Fibroblast of upper back skin (primary cell): ENCODE results near the gene AR.

ENCODE experiments used
- DNase-seq: peaks from one replicate; pipeline ENCODE4 v3.0.0-alpha.2; 2013

The AR gene, protein sequence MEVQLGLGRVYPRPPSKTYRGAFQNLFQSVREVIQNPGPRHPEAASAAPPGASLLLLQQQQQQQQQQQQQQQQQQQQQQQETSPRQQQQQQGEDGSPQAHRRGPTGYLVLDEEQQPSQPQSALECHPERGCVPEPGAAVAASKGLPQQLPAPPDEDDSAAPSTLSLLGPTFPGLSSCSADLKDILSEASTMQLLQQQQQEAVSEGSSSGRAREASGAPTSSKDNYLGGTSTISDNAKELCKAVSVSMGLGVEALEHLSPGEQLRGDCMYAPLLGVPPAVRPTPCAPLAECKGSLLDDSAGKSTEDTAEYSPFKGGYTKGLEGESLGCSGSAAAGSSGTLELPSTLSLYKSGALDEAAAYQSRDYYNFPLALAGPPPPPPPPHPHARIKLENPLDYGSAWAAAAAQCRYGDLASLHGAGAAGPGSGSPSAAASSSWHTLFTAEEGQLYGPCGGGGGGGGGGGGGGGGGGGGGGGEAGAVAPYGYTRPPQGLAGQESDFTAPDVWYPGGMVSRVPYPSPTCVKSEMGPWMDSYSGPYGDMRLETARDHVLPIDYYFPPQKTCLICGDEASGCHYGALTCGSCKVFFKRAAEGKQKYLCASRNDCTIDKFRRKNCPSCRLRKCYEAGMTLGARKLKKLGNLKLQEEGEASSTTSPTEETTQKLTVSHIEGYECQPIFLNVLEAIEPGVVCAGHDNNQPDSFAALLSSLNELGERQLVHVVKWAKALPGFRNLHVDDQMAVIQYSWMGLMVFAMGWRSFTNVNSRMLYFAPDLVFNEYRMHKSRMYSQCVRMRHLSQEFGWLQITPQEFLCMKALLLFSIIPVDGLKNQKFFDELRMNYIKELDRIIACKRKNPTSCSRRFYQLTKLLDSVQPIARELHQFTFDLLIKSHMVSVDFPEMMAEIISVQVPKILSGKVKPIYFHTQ

DNA sequence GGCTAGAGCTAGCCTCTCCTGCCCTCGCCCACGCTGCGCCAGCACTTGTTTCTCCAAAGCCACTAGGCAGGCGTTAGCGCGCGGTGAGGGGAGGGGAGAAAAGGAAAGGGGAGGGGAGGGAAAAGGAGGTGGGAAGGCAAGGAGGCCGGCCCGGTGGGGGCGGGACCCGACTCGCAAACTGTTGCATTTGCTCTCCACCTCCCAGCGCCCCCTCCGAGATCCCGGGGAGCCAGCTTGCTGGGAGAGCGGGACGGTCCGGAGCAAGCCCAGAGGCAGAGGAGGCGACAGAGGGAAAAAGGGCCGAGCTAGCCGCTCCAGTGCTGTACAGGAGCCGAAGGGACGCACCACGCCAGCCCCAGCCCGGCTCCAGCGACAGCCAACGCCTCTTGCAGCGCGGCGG, at the start of gene AR:
Gene AR (plus strand): TSS at position 204 of the 400 bp plus-strand sequence. CDS start 1,126 bp downstream, outside the sequence.
- DNase-seq, result peak; percentile 49

DNA sequence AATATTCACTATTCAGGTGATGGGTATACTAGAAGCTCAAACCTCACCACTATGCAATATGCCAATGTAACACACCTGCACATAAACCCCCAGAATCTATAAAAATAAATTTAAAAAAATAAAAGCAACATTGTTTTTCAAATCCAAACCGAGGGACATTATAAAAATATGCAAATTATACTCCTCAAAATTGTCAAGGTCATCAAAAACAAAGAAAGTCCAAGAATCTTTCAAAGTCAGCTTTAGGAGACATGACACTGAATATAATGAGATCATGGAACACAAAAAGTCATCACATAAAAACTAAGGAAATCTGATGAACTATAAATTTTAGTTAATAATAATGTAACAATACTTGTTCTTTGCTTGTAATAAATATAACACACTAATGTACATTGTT, 43.2 kb upstream of the AR start:
- no peak for DNase-seq

DNA sequence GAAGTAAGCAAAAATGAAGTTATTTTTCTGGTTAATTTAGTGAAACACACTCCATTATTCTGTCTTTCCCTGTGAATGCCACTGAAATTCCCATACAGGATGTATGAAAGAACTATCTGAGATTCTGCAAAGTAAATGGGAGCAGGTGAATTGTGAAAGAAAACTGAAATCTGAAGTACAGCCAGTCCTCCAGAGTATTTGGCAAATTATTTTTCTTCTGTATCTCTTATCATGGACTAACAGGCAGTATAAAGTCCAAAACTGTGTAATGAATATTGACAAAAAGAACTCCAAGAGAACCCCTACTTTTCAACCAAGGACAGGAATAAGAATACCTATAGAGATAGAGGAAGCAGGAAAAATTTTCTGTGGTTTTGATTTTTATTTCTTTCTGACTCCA, 40.8 kb upstream of the AR start:
- no peak for DNase-seq

DNA sequence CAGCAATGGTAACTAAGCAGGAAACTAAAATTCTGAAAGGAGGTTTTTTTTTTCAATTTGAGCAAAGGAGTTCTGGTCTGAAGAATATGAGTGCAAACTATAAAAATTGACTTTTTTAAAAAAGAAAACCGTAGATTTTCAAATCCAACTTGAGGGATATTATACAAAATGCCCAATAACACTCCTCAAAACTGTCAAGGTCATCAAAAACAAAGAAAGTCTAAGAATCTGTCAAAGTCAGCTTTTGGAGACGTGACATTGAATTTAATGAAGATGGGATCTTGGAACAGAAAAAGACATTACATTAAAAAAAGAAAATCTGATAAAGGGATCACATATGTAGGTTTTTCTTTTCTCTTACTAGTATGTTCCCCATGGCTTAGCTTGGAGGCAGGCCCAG, 40.4 kb upstream of the AR start:
- DNase-seq, result no peak

DNA sequence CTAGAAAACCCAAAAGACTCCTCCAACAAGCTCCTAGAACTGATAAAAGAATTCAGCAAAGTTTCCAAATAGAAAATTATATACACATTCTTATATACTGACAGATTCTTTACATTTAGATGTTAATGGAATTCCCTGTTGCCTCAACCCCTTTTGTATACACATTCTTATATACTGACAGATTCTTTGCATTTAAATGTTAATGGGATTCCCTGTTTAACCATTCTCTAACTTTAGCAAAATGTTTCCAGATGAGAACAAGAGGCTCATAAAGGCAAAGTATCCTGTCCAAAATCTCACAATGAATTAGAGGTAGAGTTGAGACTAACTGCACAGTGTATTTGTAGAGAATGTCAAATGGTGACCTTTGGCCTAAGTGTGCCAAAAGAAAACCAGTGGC, 23.1 kb upstream of the AR start:
- DNase-seq, result no peak

DNA sequence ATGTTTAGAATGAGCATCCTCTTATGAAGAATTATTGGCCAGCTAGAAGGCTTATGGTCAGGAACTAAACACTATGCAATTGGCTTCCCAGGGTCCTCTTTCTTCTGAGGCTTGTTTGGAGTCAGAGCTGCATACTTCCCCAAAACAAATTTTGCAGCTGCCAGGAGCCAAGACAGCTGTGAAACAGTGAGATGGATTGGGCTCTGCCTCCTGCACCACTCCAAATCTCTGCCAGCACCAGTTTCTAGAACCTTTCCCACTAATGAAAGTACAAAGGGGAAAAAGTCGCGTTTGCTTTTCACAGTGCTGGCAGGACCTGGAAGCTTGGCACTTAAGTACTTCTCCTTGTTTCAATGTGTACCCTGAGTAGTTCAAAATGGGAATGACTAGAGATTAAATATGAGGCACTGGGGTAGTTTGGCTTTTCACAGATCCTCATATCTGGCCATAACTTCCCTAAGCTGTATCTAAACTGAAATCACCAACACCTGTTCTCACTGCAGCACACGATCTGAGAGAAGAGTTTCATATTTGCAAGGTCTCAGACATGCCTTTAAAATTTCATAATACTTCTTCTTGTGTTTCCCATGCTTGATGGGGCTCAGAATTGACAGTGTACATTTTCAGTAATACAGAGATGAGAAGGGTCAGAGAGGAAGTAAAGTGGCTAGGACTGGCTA, 20.7 kb upstream of the AR start:
- DNase-seq, result no peak

DNA sequence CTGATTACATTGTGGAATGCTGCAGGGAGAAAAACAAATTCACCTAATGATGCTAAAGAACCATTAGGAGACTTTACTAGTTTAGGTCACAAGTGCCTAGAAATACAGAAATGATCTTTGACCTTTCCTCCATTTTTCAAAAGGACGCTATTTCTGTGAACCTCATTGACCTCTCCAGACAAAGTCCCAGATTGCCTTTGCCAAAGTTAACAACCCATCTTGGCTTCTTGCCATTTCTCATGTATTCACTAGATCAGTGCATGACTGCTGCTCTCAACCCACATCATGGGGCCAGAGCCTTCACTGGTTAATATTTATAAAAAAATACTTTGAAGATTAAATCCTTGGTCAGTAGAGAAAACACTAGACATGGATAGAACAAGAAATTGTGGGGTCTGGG, 19.9 kb upstream of the AR start:
- no peak for DNase-seq

DNA sequence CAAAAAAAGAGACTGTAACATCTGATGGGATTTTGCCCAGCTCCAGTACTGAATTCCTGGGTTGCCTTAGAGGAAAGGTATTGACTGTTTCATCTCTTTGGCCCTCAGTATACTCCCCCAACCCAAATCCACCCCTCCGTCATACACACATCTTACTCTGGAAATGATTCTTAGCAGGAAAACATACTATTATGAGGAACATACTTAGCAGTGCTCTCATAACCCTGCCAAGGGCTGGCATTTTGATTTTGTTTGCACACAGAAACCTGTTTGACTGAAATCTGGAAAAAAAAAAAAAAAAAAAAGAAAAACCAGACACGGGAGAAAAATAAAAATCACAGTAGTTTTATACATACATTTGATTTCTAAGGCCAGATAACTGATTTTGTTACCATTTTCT, 19.4 kb upstream of the AR start:
- DNase-seq, result no peak

DNA sequence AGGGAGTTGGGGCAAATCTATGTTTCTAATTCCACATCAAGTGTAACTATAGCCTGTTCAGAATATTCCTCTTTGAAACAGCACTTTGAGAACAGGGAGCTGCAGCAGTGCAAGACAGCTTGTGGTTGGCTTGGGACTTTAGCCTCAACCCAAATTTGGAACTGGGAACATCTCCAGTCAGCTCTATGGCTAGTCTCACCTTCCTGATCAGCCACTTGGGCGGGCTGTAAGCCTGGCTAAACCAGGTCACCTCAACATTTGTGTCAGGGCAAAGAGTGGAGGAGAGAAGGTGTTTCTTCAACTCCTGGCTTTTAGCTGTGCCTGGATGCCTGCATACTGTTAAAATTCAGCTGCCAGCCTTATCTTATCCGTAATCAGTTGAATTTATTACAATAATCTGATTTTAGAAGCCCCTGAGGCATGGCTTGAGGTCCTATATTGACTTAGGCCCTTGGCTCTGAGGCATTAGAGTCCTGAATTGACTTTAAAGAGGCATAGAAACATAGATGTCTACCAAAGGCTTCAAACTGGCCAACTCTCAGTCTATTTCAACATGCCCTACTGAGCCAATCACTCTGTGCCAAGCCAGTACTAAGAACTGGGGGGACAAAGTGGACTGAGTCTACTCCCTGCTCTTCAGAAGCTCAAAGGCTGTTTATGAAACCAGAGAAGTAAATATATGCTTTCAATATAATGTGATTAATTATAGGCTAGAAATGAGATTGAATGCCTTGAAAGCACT, 18.7 kb upstream of the AR start:
- no peak for DNase-seq

DNA sequence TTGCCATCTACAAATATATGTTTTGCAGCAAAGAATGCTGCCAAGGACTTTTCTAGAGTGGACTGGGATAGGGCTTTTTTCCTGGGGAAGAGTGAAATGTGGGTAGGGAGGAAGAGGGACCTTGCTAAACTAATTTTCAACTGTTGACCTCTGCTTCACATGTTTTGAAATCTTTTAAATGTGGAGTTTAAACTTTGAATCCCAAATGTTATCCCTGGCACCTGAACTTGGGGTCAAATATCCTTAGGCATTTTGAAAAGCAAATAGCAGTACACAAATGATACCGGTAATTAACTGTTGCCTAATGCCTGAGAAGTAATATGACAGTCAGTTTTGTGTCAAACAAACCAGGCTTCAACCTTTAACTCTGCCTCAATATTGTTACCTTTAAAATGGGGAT, 7.3 kb upstream of the AR start:
- no peak for DNase-seq

DNA sequence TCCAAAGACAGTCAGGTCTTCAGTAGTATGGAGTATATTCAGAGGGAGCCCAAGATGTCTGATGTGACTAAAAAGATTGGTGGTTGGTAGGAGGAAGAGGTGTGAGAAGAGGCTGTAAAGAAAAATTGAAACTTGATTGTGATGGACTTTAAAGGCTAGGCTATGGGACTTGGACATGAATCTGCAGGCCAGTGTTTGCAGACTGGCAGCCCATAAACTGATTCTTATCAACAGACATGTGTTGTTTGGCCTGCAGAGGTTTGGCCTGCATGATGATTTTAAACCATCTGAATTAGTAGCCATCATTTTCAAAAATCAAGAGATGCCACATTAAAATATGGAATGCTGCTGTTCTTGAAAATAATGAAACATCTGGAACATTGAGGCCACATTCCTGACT, 5.4 kb upstream of the AR start:
- no peak for DNase-seq

DNA sequence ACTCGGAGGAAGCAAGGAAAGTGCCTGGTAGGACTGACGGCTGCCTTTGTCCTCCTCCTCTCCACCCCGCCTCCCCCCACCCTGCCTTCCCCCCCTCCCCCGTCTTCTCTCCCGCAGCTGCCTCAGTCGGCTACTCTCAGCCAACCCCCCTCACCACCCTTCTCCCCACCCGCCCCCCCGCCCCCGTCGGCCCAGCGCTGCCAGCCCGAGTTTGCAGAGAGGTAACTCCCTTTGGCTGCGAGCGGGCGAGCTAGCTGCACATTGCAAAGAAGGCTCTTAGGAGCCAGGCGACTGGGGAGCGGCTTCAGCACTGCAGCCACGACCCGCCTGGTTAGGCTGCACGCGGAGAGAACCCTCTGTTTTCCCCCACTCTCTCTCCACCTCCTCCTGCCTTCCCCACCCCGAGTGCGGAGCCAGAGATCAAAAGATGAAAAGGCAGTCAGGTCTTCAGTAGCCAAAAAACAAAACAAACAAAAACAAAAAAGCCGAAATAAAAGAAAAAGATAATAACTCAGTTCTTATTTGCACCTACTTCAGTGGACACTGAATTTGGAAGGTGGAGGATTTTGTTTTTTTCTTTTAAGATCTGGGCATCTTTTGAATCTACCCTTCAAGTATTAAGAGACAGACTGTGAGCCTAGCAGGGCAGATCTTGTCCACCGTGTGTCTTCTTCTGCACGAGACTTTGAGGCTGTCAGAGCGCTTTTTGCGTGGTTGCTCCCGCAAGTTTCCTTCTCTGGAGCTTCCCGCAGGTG, 637 bp downstream of the AR start:
- DNase-seq, result peak; percentile 2

DNA sequence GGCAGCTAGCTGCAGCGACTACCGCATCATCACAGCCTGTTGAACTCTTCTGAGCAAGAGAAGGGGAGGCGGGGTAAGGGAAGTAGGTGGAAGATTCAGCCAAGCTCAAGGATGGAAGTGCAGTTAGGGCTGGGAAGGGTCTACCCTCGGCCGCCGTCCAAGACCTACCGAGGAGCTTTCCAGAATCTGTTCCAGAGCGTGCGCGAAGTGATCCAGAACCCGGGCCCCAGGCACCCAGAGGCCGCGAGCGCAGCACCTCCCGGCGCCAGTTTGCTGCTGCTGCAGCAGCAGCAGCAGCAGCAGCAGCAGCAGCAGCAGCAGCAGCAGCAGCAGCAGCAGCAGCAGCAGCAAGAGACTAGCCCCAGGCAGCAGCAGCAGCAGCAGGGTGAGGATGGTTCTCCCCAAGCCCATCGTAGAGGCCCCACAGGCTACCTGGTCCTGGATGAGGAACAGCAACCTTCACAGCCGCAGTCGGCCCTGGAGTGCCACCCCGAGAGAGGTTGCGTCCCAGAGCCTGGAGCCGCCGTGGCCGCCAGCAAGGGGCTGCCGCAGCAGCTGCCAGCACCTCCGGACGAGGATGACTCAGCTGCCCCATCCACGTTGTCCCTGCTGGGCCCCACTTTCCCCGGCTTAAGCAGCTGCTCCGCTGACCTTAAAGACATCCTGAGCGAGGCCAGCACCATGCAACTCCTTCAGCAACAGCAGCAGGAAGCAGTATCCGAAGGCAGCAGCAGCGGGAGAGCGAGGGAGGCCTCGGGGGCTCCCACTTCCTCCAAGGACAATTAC, 1.4 kb downstream of the AR start:
- DNase-seq, result peak; percentile 36

DNA sequence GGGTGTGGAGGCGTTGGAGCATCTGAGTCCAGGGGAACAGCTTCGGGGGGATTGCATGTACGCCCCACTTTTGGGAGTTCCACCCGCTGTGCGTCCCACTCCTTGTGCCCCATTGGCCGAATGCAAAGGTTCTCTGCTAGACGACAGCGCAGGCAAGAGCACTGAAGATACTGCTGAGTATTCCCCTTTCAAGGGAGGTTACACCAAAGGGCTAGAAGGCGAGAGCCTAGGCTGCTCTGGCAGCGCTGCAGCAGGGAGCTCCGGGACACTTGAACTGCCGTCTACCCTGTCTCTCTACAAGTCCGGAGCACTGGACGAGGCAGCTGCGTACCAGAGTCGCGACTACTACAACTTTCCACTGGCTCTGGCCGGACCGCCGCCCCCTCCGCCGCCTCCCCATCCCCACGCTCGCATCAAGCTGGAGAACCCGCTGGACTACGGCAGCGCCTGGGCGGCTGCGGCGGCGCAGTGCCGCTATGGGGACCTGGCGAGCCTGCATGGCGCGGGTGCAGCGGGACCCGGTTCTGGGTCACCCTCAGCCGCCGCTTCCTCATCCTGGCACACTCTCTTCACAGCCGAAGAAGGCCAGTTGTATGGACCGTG, 2.2 kb downstream of the AR start:
- DNase-seq, result peak; percentile 6

DNA sequence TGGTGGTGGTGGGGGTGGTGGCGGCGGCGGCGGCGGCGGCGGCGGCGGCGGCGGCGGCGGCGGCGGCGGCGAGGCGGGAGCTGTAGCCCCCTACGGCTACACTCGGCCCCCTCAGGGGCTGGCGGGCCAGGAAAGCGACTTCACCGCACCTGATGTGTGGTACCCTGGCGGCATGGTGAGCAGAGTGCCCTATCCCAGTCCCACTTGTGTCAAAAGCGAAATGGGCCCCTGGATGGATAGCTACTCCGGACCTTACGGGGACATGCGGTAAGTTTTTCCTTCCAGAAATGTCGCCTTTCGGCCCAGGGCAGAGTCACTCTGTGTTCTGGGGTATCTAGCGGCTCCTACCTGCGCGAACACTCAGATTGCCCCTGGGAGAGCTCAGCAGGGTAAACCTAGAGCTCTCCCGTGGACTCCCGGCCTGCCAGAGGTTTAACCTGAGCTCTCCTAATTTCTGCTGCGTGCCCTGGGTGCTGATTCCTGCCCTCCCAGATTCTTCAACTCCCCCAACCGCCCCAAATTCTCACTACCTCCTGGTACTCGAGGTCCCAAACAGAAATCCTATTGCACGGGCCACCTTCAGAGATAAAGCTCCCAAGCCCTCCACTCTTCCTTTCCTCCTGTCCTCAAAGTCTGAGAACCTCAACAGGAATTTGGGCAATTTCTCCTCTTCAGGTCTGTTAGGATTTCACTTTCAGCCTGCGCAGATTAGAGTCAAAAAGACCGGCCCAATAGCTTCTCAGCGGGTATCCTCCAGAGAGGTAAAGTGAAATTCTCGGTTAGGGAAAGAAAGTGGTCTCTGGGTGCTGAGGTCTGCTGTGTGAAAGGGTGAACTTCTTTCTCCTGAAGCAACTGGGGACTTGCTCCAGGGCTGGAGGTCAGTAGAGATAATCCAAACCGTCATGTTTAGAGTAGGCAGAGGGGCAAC, 2.9 kb downstream of the AR start:
- no peak for DNase-seq

DNA sequence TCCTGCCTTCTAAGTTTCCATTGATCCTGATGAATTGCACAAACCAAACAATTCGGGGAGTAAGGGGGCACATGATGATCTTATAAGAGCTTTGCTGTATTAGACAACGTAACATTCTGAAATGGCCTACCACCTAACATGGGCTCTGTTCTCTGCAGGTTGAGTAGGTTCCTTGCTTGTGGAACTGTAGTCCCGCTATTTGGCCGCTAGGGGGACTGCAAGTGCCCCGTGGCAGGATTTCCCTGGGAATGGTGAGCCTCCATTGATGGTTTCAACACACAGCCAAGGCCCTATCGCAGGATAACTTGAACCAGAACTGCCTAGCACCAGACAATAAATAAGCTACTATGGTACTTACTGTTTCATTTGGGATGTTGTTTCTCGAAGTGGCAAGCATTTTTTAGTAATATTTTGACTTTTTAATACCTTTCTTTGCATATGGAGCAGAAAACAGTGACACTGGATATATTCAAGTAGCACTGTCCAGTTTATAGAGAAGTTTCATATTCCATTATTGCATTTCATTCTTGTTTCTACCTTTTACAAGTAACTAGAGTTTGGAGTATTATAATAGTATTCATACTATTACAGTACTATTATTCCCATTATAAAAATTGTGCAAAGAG, 11.9 kb downstream of the AR start:
- DNase-seq, result peak; percentile 36

DNA sequence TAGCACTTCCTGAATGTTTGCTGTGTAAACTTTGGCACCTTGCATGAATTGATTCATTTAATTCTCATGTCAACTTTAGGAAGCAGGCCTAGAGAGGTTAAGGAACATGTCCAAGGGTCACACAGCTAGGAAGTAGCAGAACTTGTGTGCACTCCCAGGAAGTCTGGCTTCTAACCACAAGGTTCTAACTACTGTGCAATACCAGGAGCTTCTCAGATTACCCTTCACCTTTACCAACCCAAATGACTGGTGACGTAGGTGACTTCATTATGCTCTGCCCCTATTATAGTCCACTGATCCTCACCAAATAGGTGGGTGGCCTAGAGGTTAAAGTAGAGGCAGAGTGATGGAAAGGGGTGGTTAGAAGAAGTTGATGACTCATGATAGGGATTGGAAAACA, 14.4 kb downstream of the AR start:
- no peak for DNase-seq

DNA sequence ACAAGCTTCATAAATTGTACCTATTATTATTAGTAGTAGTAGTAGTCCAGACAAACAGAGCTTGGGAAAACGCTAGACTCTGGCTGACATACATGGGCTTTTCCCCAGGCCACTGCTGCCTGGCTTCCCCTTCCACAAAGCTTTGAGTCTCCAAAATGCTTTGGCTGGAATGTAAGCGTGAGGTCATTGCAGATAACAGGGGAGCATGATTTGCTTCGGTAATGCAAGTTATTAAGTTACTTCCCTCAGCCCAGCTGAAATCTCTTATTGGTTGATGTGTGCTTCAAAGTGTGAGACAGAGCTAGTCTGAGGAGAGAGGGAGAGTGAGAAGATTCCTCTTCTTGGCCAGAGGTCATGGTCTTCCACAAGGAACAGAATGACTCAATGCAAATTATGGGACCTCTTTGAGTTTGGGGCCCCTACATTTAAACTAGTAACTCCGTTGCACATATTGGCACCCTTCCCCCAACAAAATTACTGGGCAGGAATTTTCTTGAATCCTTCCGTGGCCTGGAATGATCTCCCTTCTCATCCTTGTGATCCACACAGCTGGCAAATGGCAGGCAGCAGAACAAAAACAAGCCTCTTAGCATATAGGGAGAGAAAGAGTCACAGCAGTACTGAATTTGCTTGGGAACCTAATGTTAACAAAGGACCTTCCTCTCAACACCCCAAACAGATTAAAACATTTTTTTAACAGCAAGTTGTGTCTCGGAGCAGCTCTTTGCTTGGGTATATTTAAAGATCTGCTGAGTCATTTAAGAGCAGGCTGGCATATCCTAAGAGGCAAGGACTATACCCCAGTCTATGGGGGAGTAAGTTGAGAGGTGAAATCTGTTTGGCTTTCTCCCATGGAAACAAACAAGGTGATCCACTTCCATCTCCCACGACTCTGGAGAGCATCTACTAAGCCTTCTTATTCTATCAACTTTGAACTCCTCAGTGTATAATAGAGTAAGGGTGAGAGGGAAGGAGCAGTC, 19.9 kb downstream of the AR start:
- peak; percentile 18 for DNase-seq
